Spleen (tissue), 11 donors: ENCODE measurements around the gene DHX35. TPM values are rescaled to one million over a fixed set of nuclear protein-coding genes. Genes with fewer than 3 reads are reported as not detected.

Experiments used
- DNase-seq: peaks from one replicate; pipeline ENCODE4 v3.0.0-alpha.2; 2020
- H3K27ac ChIP-seq, 8 donors: fragments of 200-600 bp; sonication (generic) in 7 of 8; 1 replicate in 4 of 8; 2 replicates in 4 of 8; pipeline versions ENCODE4 v1.5.0 to v1.8.0; 2016 to 2021; ENCODE audit warnings: inconsistent platforms in 4 of 8, mild to moderate bottlenecking in 4 of 8, moderate library complexity in 1 of 8
- H3K27me3 ChIP-seq, 7 donors: fragments of 200-600 bp; sonication (generic) in 6 of 7; replicated peaks in 1 of 7; 1 replicate in 4 of 7; 2 replicates in 3 of 7; pipeline versions ENCODE4 v1.5.0 to v1.8.0; 2016 to 2021; ENCODE audit warnings: inconsistent platforms in 3 of 7, mild to moderate bottlenecking in 1 of 7
- H3K36me3 ChIP-seq, 6 donors: fragments of 200-600 bp; sonication (generic) in 5 of 6; 1 replicate in 4 of 6; 2 replicates in 2 of 6; pipeline versions ENCODE4 v1.5.0 to v1.8.0; 2016 to 2021; ENCODE audit warnings: inconsistent platforms in 2 of 6
- H3K4me1 ChIP-seq, 6 donors: fragments of 200-600 bp; sonication (generic) in 5 of 6; 1 replicate in 3 of 6; 2 replicates in 3 of 6; pipeline versions ENCODE4 v1.5.0 to v1.8.0; 2016 to 2021; ENCODE audit warnings: inconsistent platforms in 3 of 6
- H3K4me3 ChIP-seq, 8 donors: fragments of 200-600 bp; sonication (generic) in 7 of 8; 1 replicate in 4 of 8; 2 replicates in 4 of 8; pipeline versions ENCODE4 v1.5.0 to v1.8.0; 2016 to 2021; ENCODE audit warnings: inconsistent platforms in 4 of 8, mild to moderate bottlenecking in 4 of 8, moderate library complexity in 2 of 8
- H3K9me3 ChIP-seq, 8 donors: fragments of 200-600 bp; sonication (generic) in 7 of 8; 1 replicate in 4 of 8; 2 replicates in 4 of 8; pipeline versions ENCODE4 v1.5.0 to v1.8.0; 2016 to 2021; ENCODE audit warnings: inconsistent platforms in 4 of 8
- CTCF ChIP-seq, 11 experiments: fragments of 200-600 bp in 7 of 11; fragments of 450-650 bp in 4 of 11; sonication (generic) in 4 of 11; IDR thresholded peaks in 8 of 11; conservative IDR thresholded peaks in 3 of 11; 1 replicate in 7 of 11; 2 replicates in 4 of 11; pipeline versions ENCODE4 v1.4.0 to v1.8.0; 2016 to 2021; ENCODE audit warnings: antibody characterized with exemption in 11 of 11, inconsistent platforms in 4 of 11, mild to moderate bottlenecking in 1 of 11
- POLR2A ChIP-seq, 3 donors: fragments of 450-650 bp; IDR thresholded peaks; one replicate each; pipeline ENCODE4 v1.5.1; 2017; ENCODE audit warnings: antibody characterized with exemption in 3 of 3, mild to moderate bottlenecking in 1 of 3
- POLR2AphosphoS5 ChIP-seq, 3 donors: sonication (generic); formaldehyde crosslinking; IDR thresholded peaks; one replicate each; pipeline ENCODE4 v1.5.1; 2017; ENCODE audit warnings: antibody characterized with exemption in 3 of 3
- WGBS, 5 donors: extraction: QIAGEN DNeasy Blood & Tissue Kit in 3 of 5; methylation state at CpG; one replicate each; pipeline versions ENCODE4 v1.1.5 to v1.1.7; 2013 to 2018; 5-methylcytosine and 5-hydroxymethylcytosine counted together
- intact Hi-C: fragments of 100-400 bp; cut with DNase I; formaldehyde crosslinking; loops from one replicate; pipeline ENCODE4 v1.15.0; 2023; ENCODE audit warnings: low total_unique reads
- polyA plus RNA-seq, 3 donors: library from polyadenylated mRNA; stranded (reverse); fragments of 200-250 nt; gene quantifications; one replicate each; pipeline ENCODE4 v1.2.1, GENCODE V29; 2013
- total RNA-seq, 7 donors: library from RNA; depleted of rRNA in 3 of 7; stranded (reverse); fragments of >200 nt in 3 of 7; fragmentation: NEBNext Ultra II Directional in 4 of 7; extraction: Animal tissue kit (Norgen Biotek cat#: 25700) in 4 of 7; gene quantifications; one replicate each; pipeline versions ENCODE4 v1.1.0 to v1.2.1, GENCODE V29; 2016 to 2021
- donor health status: healthy with polysubstance abuse.
- donor health status: DM: no; HTN: no; CAD: no; lungs with moderate emphysema.
- donor health status: DM: no; HTN: no; CAD: no.
- donor health status: Bipolar disorder and iron deficiency.
- donor health status: healthy.
- donor health status: DM: no; HTN: no; CAD: no.
- donor health status: DM: yes; HTN: yes; CAD: no.

DHX35 gene
- total and polyA plus RNA-seq, 10 donors, result 4.7 to 16.4 (median 11.3) TPM

- no peak overlapping the region for H3K27ac ChIP-seq
- intact Hi-C loops, result no loop called here
- TF ChIP-seq POLR2AphosphoS5 (IDR thresholded peaks at IDR 0.05) (no peak), CTCF (IDR thresholded peaks at IDR 0.05 in 8 of 11, conservative IDR thresholded peaks at IDR 0.05 in 3 of 11) (no peak), POLR2A (IDR thresholded peaks at IDR 0.05) (no peak)
These were observed 31.9 kb upstream of the DHX35 start for GRCh38 chr20:38930242-38930569.

GRCh38 chr20:38931984-38932383 is 30.2 kb upstream of the DHX35 start:
- 92 to 96% (median 94%) methylated on average over 4 of the region's 4 CpGs for WGBS, 5 donors
- no peak for DNase-seq
- Histone ChIP-seq H3K4me1 (peaks cover 4 to 18% (median 14%) of the 10 kb centered on the region in 6 donors), H3K27me3 (peaks cover 0 to 8% (median 0%) of the 10 kb centered on the region in 7 donors), H3K9me3 (no peaks in the 10 kb centered on the region), H3K4me3 (no peak overlapping the region), H3K27ac (no peak overlapping the region), H3K36me3 (no peaks in the 10 kb centered on the region)
- intact Hi-C loops, result no loop called here
- no peak for TF ChIP-seq POLR2A (IDR thresholded peaks at IDR 0.05)
- TF ChIP-seq CTCF (IDR thresholded peaks at IDR 0.05 in 8 of 11, conservative IDR thresholded peaks at IDR 0.05 in 3 of 11), result no peak
- no peak for TF ChIP-seq POLR2AphosphoS5 (IDR thresholded peaks at IDR 0.05)

More at GRCh38 chr20:38930242-38930569, 31.9 kb upstream of the DHX35 start:
- WGBS, 5 donors, result 82 to 95% (median 91%) methylated on average over 1 of the region's 1 CpG
- Histone ChIP-seq H3K9me3 (no peaks in the 10 kb centered on the region), H3K4me3 (no peak overlapping the region), H3K27me3 (peaks cover 0 to 8% (median 0%) of the 10 kb centered on the region in 7 donors), H3K4me1 (peaks cover 8 to 33% (median 27%) of the 10 kb centered on the region in 6 donors), H3K36me3 (no peaks in the 10 kb centered on the region)
- no peak for DNase-seq

GRCh38 chr20:38932457-38933120 is 29.6 kb upstream of the DHX35 start:
- intact Hi-C loops, result no loop called here
- Histone ChIP-seq H3K4me3 (no peak overlapping the region), H3K4me1 (peaks cover 0 to 12% (median 9%) of the 10 kb centered on the region in 6 donors), H3K36me3 (no peaks in the 10 kb centered on the region), H3K27me3 (peaks cover 0 to 7% (median 0%) of the 10 kb centered on the region in 7 donors), H3K27ac (no peak overlapping the region), H3K9me3 (no peaks in the 10 kb centered on the region)
- WGBS, 5 donors, result 75 to 89% (median 81%) methylated on average over 9 of the region's 9 CpGs
- no peak for DNase-seq
- no peak for TF ChIP-seq POLR2AphosphoS5 (IDR thresholded peaks at IDR 0.05)

- 90 to 97% (median 93%) methylated on average over 5 of the region's 5 CpGs for WGBS, 5 donors
- intact Hi-C loops, result no loop called here
- H3K27me3 ChIP-seq, result no peaks in the 10 kb centered on the region
- H3K4me1 ChIP-seq, result no peaks in the 10 kb centered on the region
- no peak overlapping the region for H3K4me3 ChIP-seq
- TF ChIP-seq POLR2A (IDR thresholded peaks at IDR 0.05) (no peak), POLR2AphosphoS5 (IDR thresholded peaks at IDR 0.05) (no peak), CTCF (IDR thresholded peaks at IDR 0.05 in 8 of 11, conservative IDR thresholded peaks at IDR 0.05 in 3 of 11) (no peak)
- H3K9me3 ChIP-seq, result no peaks in the 10 kb centered on the region
- DNase-seq, result no peak
- peaks cover 0 to 14% (median 0%) of the 10 kb centered on the region in 6 donors for H3K36me3 ChIP-seq
- no peak overlapping the region for H3K27ac ChIP-seq
These were observed 27.6 kb upstream of the DHX35 start for GRCh38 chr20:38934530-38934929.
